HCT116 (cell line): ENCODE data around the gene B3GALT5. TPM values are rescaled to one million over a fixed set of nuclear protein-coding genes. Genes with fewer than 3 reads are reported as not detected.

Source experiments
- ATAC-seq: fragments of 200-7000 bp; cut with Tn5 transposase; 2 replicates; pipeline ENCODE4 v1.9.1; 2020; ENCODE audit warnings: mild to moderate bottlenecking, moderate library complexity
- BruUV-seq: library from RNA; stranded (reverse); fragments of 400-500 nt; replicated peaks from 2 replicates; lab custom pipeline; 2021; lab: Mats Ljungman, UMichigan
- CTCF ChIA-PET: fragments of 300-600 bp; sonication (Branson Sonifier 250); formaldehyde crosslinking; loops from one replicate; lab custom pipeline; 2021; ENCODE audit warnings: antibody characterized with exemption; lab: Charles Lee
- POLR2A ChIA-PET: fragments of 300-600, 350-600 bp; sonication (Branson Sonifier 250); formaldehyde crosslinking; loops from one replicate; lab custom pipeline; 2021; ENCODE audit warnings: antibody characterized with exemption; lab: Charles Lee
- RAD21 ChIA-PET, 2 experiments: fragments of 300-600 bp; sonication (Branson Sonifier 250); formaldehyde crosslinking; loops; one replicate each; lab custom pipeline; 2023; ENCODE audit warnings: low total read pairs in 2 of 2; ENCODE audit not compliant: uncharacterized antibody in 2 of 2, unreplicated experiment in 2 of 2, low non-redundant PET in 1 of 2; lab: Charles Lee
- DNase-seq: peaks from one replicate; pipeline ENCODE4 v3.0.0-alpha.2; 2010; ENCODE audit warnings: low read depth, low spot score
- H2AFZ ChIP-seq: fragments of 200-600 bp; shearing (Covaris generic), sonication (generic); 2 replicates; pipeline ENCODE4 v1.6.1; 2017; ENCODE audit warnings: low read depth, mixed run types, mixed read lengths, antibody characterized with exemption, low read length; ENCODE audit not compliant: poor library complexity, severe bottlenecking
- H3K27ac ChIP-seq: 2 replicates; pipeline ENCODE4 v1.5.1; 2012; ENCODE audit warnings: low read depth, low read length
- H3K27me3 ChIP-seq: fragments of 200-600 bp; sonication (generic); 2 replicates; pipeline ENCODE4 v1.6.1; 2016; ENCODE audit warnings: mixed run types, low read length, mixed read lengths; ENCODE audit not compliant: insufficient read depth
- H3K36me3 ChIP-seq, 2 experiments: fragments of 200-500 bp in 1 of 2; fragments of 200-600 bp in 1 of 2; sonication (Bioruptor generic) in 1 of 2; sonication (generic) in 1 of 2; 2 replicates each; pipeline versions ENCODE4 v1.5.1 to v1.6.1; 2014 to 2016; ENCODE audit warnings: low read length in 2 of 2, inconsistent platforms in 1 of 2, mixed read lengths in 1 of 2, mixed run types in 1 of 2; ENCODE audit not compliant: insufficient read depth in 2 of 2, control insufficient read depth in 1 of 2
- H3K4me1 ChIP-seq, 2 experiments: fragments of 200-600 bp in 1 of 2; sonication (generic) in 1 of 2; 2 replicates each; pipeline versions ENCODE4 v1.5.1 to v1.6.1; 2012 to 2017; ENCODE audit warnings: low read length in 2 of 2, inconsistent platforms in 1 of 2, mild to moderate bottlenecking in 1 of 2, mixed read lengths in 1 of 2, mixed run types in 1 of 2, moderate library complexity in 1 of 2; ENCODE audit not compliant: insufficient read depth in 2 of 2, control insufficient read depth in 1 of 2
- H3K4me2 ChIP-seq: fragments of 200-600 bp; sonication (generic); 2 replicates; pipeline ENCODE4 v1.6.1; 2017; ENCODE audit warnings: mixed run types, low read length, mixed read lengths
- H3K4me3 ChIP-seq, 2 experiments: fragments of 200-600 bp in 1 of 2; sonication (generic) in 1 of 2; replicated peaks in 1 of 2; 2 replicates each; pipeline ENCODE4 v1.5.1; 2011 to 2016; ENCODE audit warnings: low read length in 2 of 2, control low read depth in 1 of 2, low read depth in 1 of 2, mild to moderate bottlenecking in 1 of 2, mixed read lengths in 1 of 2, mixed run types in 1 of 2
- H3K79me2 ChIP-seq: fragments of 200-600 bp; sonication (generic); 2 replicates; pipeline ENCODE4 v1.6.1; 2017; ENCODE audit warnings: mild to moderate bottlenecking, mixed run types, low read length, moderate library complexity, mixed read lengths; ENCODE audit not compliant: insufficient read depth
- H3K9ac ChIP-seq: fragments of 200-600 bp; sonication (generic); 2 replicates; pipeline ENCODE4 v1.6.1; 2016; ENCODE audit warnings: low read length, mixed read lengths
- H3K9me2 ChIP-seq: fragments of 200-600 bp; sonication (generic), shearing (Covaris generic); 2 replicates; pipeline ENCODE4 v1.6.1; 2017; ENCODE audit warnings: mixed run types, mild to moderate bottlenecking, moderate library complexity; ENCODE audit not compliant: insufficient read depth
- H3K9me3 ChIP-seq, 2 experiments: fragments of 200-500 bp in 1 of 2; fragments of 200-600 bp in 1 of 2; sonication (Bioruptor generic) in 1 of 2; sonication (generic) in 1 of 2; 2 replicates each; pipeline ENCODE4 v1.6.1; 2014 to 2017; ENCODE audit warnings: low read length in 2 of 2, mixed read lengths in 2 of 2, inconsistent platforms in 1 of 2, low read depth in 1 of 2, mild to moderate bottlenecking in 1 of 2, mixed run types in 1 of 2, moderate library complexity in 1 of 2; ENCODE audit not compliant: control insufficient read depth in 1 of 2, insufficient read depth in 1 of 2
- H4K20me1 ChIP-seq: fragments of 200-600 bp; sonication (generic), shearing (Covaris generic); 2 replicates; pipeline ENCODE4 v1.6.1; 2017; ENCODE audit warnings: mixed run types, mild to moderate bottlenecking, moderate library complexity; ENCODE audit not compliant: insufficient read depth
- CEBPB ChIP-seq: IDR thresholded peaks from 2 replicates; pipeline ENCODE4 v1.6.1; 2012; ENCODE audit warnings: low read depth
- CTCF ChIP-seq, 3 experiments: fragments of 200-600 bp in 1 of 3; sonication (generic) in 1 of 3; IDR thresholded peaks in 2 of 3; conservative IDR thresholded peaks in 1 of 3; 2 replicates each; pipeline ENCODE4 v1.5.1; 2012 to 2017; ENCODE audit warnings: low read depth in 2 of 3, low read length in 2 of 3, antibody characterized with exemption in 1 of 3, borderline replicate concordance in 1 of 3, control low read depth in 1 of 3, mild to moderate bottlenecking in 1 of 3, mixed read lengths in 1 of 3, mixed run types in 1 of 3, moderate library complexity in 1 of 3; ENCODE audit not compliant: insufficient read depth in 1 of 3
- ELF1 ChIP-seq: IDR thresholded peaks from 2 replicates; pipeline ENCODE4 v1.6.1; 2012; ENCODE audit warnings: low read depth, borderline replicate concordance
- EZH2phosphoT487 ChIP-seq: fragments of 200-600 bp; IDR thresholded peaks from 2 replicates; pipeline ENCODE4 v1.6.1; 2018; ENCODE audit warnings: antibody characterized with exemption, borderline replicate concordance
- FOSL1 ChIP-seq: IDR thresholded peaks from 2 replicates; pipeline ENCODE4 v1.6.1; 2012; ENCODE audit warnings: low read depth
- JUND ChIP-seq: IDR thresholded peaks from 2 replicates; pipeline ENCODE4 v1.6.1; 2012
- POLR2A ChIP-seq: IDR thresholded peaks from 2 replicates; pipeline ENCODE4 v1.7.0; 2011; ENCODE audit warnings: borderline replicate concordance; ENCODE audit not compliant: insufficient read depth, insufficient read length; ENCODE audit errors: extremely low read depth
- POLR2AphosphoS5 ChIP-seq: IDR thresholded peaks from 2 replicates; pipeline ENCODE4 v1.6.1; 2011; ENCODE audit warnings: mild to moderate bottlenecking, low read depth, low read length, moderate library complexity
- REST ChIP-seq: IDR thresholded peaks from 2 replicates; pipeline ENCODE4 v1.6.1; 2012; ENCODE audit warnings: low read depth
- SIN3A ChIP-seq: IDR thresholded peaks from 2 replicates; pipeline ENCODE4 v1.6.1; 2012; ENCODE audit warnings: low read depth
- SP1 ChIP-seq: IDR thresholded peaks from 2 replicates; pipeline ENCODE4 v1.6.1; 2012; ENCODE audit warnings: low read depth
- SRF ChIP-seq: IDR thresholded peaks from 2 replicates; pipeline ENCODE4 v1.6.1; 2012; ENCODE audit warnings: low read depth
- TCF7L2 ChIP-seq: IDR thresholded peaks from 2 replicates; pipeline ENCODE4 v1.7.0; 2011; ENCODE audit warnings: borderline replicate concordance, inconsistent platforms; ENCODE audit not compliant: insufficient read depth, insufficient read length; ENCODE audit errors: extremely low read depth
- YY1 ChIP-seq: IDR thresholded peaks from 2 replicates; pipeline ENCODE4 v1.6.1; 2011; ENCODE audit warnings: low read length, low read depth, moderate library complexity, mild to moderate bottlenecking; ENCODE audit not compliant: insufficient replicate concordance; ENCODE audit errors: extremely low read depth
- ZBTB33 ChIP-seq: IDR thresholded peaks from 2 replicates; pipeline ENCODE4 v1.6.1; 2011; ENCODE audit warnings: mild to moderate bottlenecking, low read length, moderate library complexity; ENCODE audit not compliant: insufficient replicate concordance; ENCODE audit errors: extremely low read depth
- intact Hi-C: fragments of 100-400 bp; cut with micrococcal nuclease; formaldehyde crosslinking; loops from 2 replicates; pipeline ENCODE4 v1.10.0; 2022
- total RNA-seq: library from RNA; stranded (reverse); gene quantifications from one replicate; pipeline ENCODE4 v1.2.1, GENCODE V29; 2021; ENCODE audit not compliant: unreplicated experiment

The B3GALT5 gene
- total RNA-seq, 1 experiment from 2014 or later, result 1.2 TPM

- no peak for TF ChIP-seq YY1
- TF ChIP-seq, all 23 proteins: peak for 0
Measured at GRCh38 chr21:39663066-39663465, 50.3 kb downstream of the B3GALT5 start (continued).

GRCh38 chr21:39663742-39664492 is 51.2 kb downstream of the B3GALT5 start:
- H4K20me1 ChIP-seq, result no peaks in the 10 kb centered on the region
- H3K27me3 ChIP-seq, result no peaks in the 10 kb centered on the region
- H3K4me1 ChIP-seq, result peaks cover 0 to 9% of the 10 kb centered on the region in 2 experiments; a peak in 2 of 4 replicates
- H3K9ac ChIP-seq, result no peak overlapping the region
- TF ChIP-seq REST (no peak), POLR2AphosphoS5 (no peak), JUND (no peak), ZBTB33 (no peak), CEBPB (no peak), TCF7L2 (no peak), SP1 (no peak), CTCF (IDR thresholded peaks at IDR 0.05 in 2 of 3, conservative IDR thresholded peaks at IDR 0.05 in 1 of 3; ENCODE audit: borderline replicate concordance in 1 of 3, insufficient read depth in 1 of 3, low read depth in 2 of 3, low read length in 2 of 3) (no peak), FOSL1 (no peak), SIN3A (no peak), ELF1 (no peak), POLR2A (no peak), EZH2phosphoT487 (no peak), SRF (no peak)
- no peak overlapping the region for H3K4me2 ChIP-seq
- intact Hi-C loops, result no loop called here
- no peaks in the 10 kb centered on the region for H3K9me2 ChIP-seq
- H3K79me2 ChIP-seq, result no peaks in the 10 kb centered on the region
- H2AFZ ChIP-seq, result no peak overlapping the region
- ChIA-PET POLR2A (no interaction called here), RAD21 (no interaction called here), CTCF (no interaction called here)
- no peak overlapping the region for H3K4me3 ChIP-seq
- ATAC-seq (no peak), DNase-seq (no peak)
- H3K27ac ChIP-seq, result no peak overlapping the region
- BruUV-seq, result no TSS peak
- no peaks in the 10 kb centered on the region for H3K9me3 ChIP-seq
- H3K36me3 ChIP-seq, result no peaks in the 10 kb centered on the region
